MCF 10A (cell line): ENCODE data around the gene COQ7. TPM values are rescaled to one million over a fixed set of nuclear protein-coding genes. Genes with fewer than 3 reads are reported as not detected.

Experiments used
- BruUV-seq: library from RNA; stranded (reverse); fragments of 400-500 nt; replicated peaks from 2 replicates; lab custom pipeline; 2021; lab: Mats Ljungman, UMichigan
- CTCF ChIA-PET: fragments of 300-600 bp; sonication (Branson Sonifier 250); formaldehyde crosslinking; extraction: SDS; loops from one replicate; lab custom pipeline; 2021; ENCODE audit warnings: antibody characterized with exemption, inconsistent platforms; lab: Yijun Ruan, JAX
- POLR2A ChIA-PET: fragments of 300-600, 350-650 bp; sonication (Branson Sonifier 250); formaldehyde crosslinking; extraction: SDS; loops from one replicate; lab custom pipeline; 2020; ENCODE audit warnings: antibody characterized with exemption, inconsistent platforms; lab: Yijun Ruan, JAX
- DNase-seq: peaks from one replicate; pipeline ENCODE4 v3.0.0-alpha.2; 2018; ENCODE audit not compliant: unreplicated experiment
- H3K27ac Mint-ChIP-seq: one replicate; pipeline ENCODE4 v1.8.0; 2022; ENCODE audit warnings: mild to moderate bottlenecking, low read depth, mixed read lengths; ENCODE audit not compliant: unreplicated experiment
- H3K27me3 Mint-ChIP-seq: one replicate; pipeline ENCODE4 v1.8.0; 2022; ENCODE audit warnings: mixed read lengths; ENCODE audit not compliant: insufficient read depth, unreplicated experiment
- H3K36me3 Mint-ChIP-seq: one replicate; pipeline ENCODE4 v1.8.0; 2022; ENCODE audit warnings: mild to moderate bottlenecking, moderate library complexity, mixed read lengths; ENCODE audit not compliant: insufficient read depth, unreplicated experiment
- H3K4me1 Mint-ChIP-seq: one replicate; pipeline ENCODE4 v1.8.0; 2022; ENCODE audit warnings: mixed read lengths; ENCODE audit not compliant: insufficient read depth, unreplicated experiment
- H3K4me3 Mint-ChIP-seq: one replicate; pipeline ENCODE4 v1.8.0; 2022; ENCODE audit warnings: mild to moderate bottlenecking, moderate library complexity, mixed read lengths; ENCODE audit not compliant: unreplicated experiment
- H3K9me3 Mint-ChIP-seq: one replicate; pipeline ENCODE4 v1.8.0; 2022; ENCODE audit warnings: mixed read lengths; ENCODE audit not compliant: unreplicated experiment
- CTCF ChIP-seq: fragments of 200-600 bp; IDR thresholded peaks from one replicate; pipeline ENCODE4 v1.8.0; 2022; ENCODE audit warnings: antibody characterized with exemption, mild to moderate bottlenecking; ENCODE audit not compliant: unreplicated experiment
- intact Hi-C: fragments of 100-400 bp; cut with micrococcal nuclease; formaldehyde crosslinking; loops from 2 replicates; pipeline ENCODE4 v1.14.1; 2022
- total RNA-seq: library from RNA; stranded (reverse); gene quantifications from 2 replicates; pipeline ENCODE4 v1.2.3, GENCODE V29; 2022

The COQ7 gene
- total RNA-seq, 1 experiment from 2014 or later = 21.4 TPM

DNA sequence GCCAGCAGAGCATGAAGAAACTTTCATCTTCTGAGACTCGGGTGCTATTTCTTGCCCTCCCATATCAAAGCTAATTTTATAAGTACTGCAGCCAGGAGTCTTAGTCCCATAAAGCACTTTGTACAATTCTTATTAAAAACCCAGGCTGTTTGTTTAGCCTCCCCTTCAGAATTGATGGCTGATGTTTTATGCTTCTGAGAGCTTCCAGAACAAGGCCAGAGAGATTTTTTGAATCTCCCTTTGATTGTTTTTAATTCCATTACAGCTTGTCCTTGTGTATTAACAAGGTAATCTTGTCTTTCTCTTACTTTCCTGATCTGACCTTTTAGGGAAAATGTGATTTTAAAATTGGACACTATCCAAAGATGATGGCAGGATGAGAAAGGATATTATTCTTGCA is 16.3 kb downstream of the COQ7 start:
- Mint-ChIP-seq H3K4me1 (no peaks in the 10 kb centered on the region), H3K9me3 (no peaks in the 10 kb centered on the region), H3K27me3 (no peaks in the 10 kb centered on the region), H3K4me3 (no peak overlapping the region), H3K27ac (no peak overlapping the region), H3K36me3 (peaks cover 18% of the 10 kb centered on the region)
- no peak for TF ChIP-seq CTCF
- POLR2A ChIA-PET = no interaction called here
- BruUV-seq = no TSS peak
- intact Hi-C loops = no loop called here
- DNase-seq = no peak
- CTCF ChIA-PET = interaction anchor here (0.6 to 8.7 kb wide), 5 partner anchors 11 to 475 kb away, joined by 3 to 154 read pairs (median 29); partner anchors contain the start of gene TMC7

DNA sequence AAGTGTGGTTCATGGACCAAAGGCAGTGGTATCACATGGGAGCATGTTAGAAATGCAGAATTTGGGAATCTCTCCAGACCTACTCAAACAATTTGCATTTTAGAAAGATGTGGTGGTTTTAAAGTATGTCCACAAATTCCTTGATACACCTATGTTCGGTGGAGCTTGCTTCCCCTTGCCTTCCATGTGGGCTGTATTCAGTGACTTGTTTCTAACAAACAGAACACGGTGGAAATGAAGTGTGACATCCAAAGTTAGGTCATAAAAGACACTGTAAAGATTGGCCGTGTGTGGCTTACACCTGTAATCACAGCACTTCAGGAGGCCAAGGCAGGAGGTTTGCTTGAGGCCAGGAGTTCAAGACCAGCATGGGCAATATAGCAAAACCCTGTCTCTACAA is 16.7 kb downstream of the COQ7 start:
- intact Hi-C loops = no loop called here
- CTCF ChIA-PET = interaction anchor here (0.7 to 8.7 kb wide), 8 partner anchors 11 to 418 kb away, joined by 3 to 154 read pairs (median 16); partner anchors contain the start of gene TMC7
- POLR2A ChIA-PET = interaction anchor here (0.7 kb wide), 1 partner anchor 297 kb away, joined by 3 read pairs; no protein-coding TSS in a partner anchor
- no TSS peak for BruUV-seq
- Mint-ChIP-seq H3K27ac (no peak overlapping the region), H3K36me3 (peaks cover 14% of the 10 kb centered on the region), H3K4me3 (no peak overlapping the region), H3K4me1 (no peaks in the 10 kb centered on the region), H3K27me3 (no peaks in the 10 kb centered on the region), H3K9me3 (no peaks in the 10 kb centered on the region)
- DNase-seq = no peak
- no peak for TF ChIP-seq CTCF

DNA sequence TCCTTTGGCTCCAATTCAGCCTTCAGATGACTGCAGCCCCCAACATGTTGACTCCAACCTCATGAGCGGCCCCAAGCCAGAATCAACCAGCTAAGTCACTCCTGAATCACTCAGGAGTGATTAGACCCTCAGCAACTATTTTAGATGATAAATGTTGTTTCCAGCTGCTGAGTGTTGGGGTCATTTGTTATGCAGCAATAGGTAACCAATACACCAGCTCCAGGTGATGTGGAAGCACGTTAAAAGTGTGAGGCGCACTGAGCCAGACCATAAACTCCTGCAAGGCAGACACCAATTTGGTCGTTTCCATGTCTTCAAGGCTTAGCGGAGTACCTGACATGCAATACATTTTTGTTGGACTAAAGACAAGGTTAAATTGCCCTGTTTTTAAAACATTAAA is 17.5 kb downstream of the COQ7 start:
- Mint-ChIP-seq H3K27ac (no peak overlapping the region), H3K4me3 (no peak overlapping the region), H3K9me3 (no peaks in the 10 kb centered on the region), H3K36me3 (peaks cover 14% of the 10 kb centered on the region), H3K27me3 (no peaks in the 10 kb centered on the region), H3K4me1 (no peaks in the 10 kb centered on the region)
- intact Hi-C loops = no loop called here
- ChIA-PET CTCF (interaction anchor here (0.6 to 8.7 kb wide), 20 partner anchors 10 to 429 kb away, joined by 3 to 154 read pairs (median 10); partner anchors contain the start of gene TMC7), POLR2A (interaction anchor here (0.7 to 1.7 kb wide), 4 partner anchors 54 to 432 kb away, joined by 3 to 4 read pairs (median 3); no protein-coding TSS in a partner anchor)
- DNase-seq = no peak
- no TSS peak for BruUV-seq
- no peak for TF ChIP-seq CTCF

- ChIA-PET CTCF (interaction anchor here (0.6 to 8.7 kb wide), 60 partner anchors 9 to 614 kb away, joined by 3 to 154 read pairs (median 4); partner anchors contain the start of genes COQ7, ITPRIPL2 and TMC7), POLR2A (interaction anchor here (0.5 to 1.7 kb wide), 5 partner anchors 53 to 431 kb away, joined by 3 to 4 read pairs (median 3); no protein-coding TSS in a partner anchor)
- peaks cover under 1% of the 10 kb centered on the region for H3K4me1 Mint-ChIP-seq
- H3K4me3 Mint-ChIP-seq = no peak overlapping the region
- no peak overlapping the region for H3K27ac Mint-ChIP-seq
- no peak for DNase-seq
- intact Hi-C loops = loop anchor here (1.0 kb wide), 4 partner anchors 81 to 417 kb away; no protein-coding TSS in a partner anchor
- peaks cover 14% of the 10 kb centered on the region for H3K36me3 Mint-ChIP-seq
- H3K9me3 Mint-ChIP-seq = no peaks in the 10 kb centered on the region
- no peak for TF ChIP-seq CTCF
- BruUV-seq = no TSS peak
- H3K27me3 Mint-ChIP-seq = no peaks in the 10 kb centered on the region
These were observed 18.3 kb downstream of the COQ7 start for GRCh38 chr16:19085679-19086200.
